Amniotic stem cell (primary cell): ENCODE measurements around the gene IGSF8.
"Not testable (repeated sequence)": the region's sequence is repeated elsewhere in the genome, so short reads cannot be mapped to it uniquely, and the experiment has no call there.

Source experiments
- DNase-seq: peaks from one replicate; lab custom pipeline; 2025; lab: John Stamatoyannopoulos, UW

The IGSF8 gene

GRCh38 chr1:160064746-160065145 lies 33.7 kb downstream of the IGSF8 start:
- DNase-seq = no peak

GRCh38 chr1:160064164-160064563 lies 34.3 kb downstream of the IGSF8 start:
- no peak for DNase-seq

DNA sequence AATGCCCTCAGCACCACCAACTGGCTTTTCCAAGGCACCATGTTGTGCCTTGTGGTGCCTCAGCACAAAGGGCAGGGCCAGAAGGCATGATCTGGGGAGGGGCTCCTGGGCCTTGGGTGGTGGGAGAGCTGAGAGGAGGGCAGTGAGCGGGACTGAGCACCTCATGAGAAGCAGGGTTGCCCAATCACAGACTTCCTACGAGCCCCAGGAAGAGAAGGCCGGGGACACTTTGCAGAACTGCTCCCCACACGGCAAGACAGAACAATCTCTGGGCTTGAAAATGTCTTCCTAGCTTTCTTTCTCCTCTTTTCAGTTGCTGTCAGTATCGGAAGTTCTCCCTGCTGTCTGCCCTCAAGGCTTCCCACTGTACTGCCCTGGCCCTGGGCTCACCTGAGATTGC lies 35.2 kb downstream of the IGSF8 start:
- DNase-seq = no peak

- DNase-seq = no peak
These were observed 36.2 kb downstream of the IGSF8 start for GRCh38 chr1:160062230-160062532.

DNA sequence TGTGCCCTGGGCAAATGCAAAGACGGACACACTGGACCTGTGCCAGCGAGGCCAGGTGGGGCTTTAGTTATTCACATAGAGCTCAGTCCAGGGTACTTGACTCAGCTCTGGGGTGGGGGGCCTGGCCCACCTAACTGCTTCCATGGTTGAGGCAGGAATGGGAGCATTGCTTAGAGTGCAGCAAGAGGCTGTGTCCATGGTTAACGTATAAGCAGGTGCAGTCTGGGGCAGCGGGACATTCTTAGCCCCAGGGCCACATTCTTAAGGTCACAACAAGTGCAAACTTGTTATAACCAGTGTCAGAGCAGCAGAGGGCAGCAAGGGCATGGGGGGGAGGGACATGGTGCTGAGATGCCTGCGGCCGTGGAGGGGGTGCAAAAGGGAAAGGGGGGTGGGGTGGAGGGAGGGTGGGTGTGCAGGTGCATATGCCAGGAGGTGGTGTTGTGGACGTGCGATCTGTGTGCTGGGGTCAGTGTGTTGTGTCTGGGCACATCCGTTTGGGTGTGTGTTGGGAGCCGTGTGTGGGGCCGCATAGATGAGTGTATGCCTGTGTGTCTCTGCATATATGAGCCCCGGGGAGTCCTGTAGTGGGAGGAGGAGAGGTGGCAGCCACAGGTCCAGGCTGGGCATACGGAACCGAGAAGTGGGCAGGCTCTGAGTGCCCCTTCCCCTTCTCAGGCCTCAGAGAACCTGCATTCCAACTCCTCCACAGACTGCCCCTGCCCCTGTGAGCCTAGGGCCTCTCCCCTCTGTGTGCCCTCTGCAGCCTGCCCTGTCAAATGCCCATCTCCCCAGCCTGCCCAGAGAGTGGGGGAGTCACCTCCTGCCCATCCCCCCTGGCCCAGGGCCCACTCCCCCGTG lies 36.8 kb downstream of the IGSF8 start:
- DNase-seq = no peak

DNA sequence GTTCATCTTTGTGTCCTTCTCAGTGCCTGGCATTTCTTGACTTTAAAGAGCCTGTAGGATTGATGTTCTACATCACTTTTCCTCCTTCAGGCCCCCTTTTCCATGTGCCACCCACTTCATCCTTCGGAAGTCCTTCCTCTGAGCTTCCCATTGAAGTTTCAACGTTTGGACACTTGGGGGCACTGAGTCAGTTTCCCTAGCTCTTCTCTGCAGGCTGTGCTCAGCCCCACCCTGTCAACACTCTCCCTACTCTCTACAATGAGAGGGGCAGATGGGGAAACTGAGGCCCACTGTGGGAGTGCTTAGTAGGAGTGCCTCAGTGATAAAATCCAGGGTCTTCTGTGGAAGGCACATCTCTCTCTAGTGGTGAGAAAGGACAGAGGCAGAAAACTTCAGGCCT lies 40.3 kb downstream of the IGSF8 start:
- DNase-seq = no peak

GRCh38 chr1:160056648-160057169 lies 41.7 kb downstream of the IGSF8 start:
- no peak for DNase-seq

DNA sequence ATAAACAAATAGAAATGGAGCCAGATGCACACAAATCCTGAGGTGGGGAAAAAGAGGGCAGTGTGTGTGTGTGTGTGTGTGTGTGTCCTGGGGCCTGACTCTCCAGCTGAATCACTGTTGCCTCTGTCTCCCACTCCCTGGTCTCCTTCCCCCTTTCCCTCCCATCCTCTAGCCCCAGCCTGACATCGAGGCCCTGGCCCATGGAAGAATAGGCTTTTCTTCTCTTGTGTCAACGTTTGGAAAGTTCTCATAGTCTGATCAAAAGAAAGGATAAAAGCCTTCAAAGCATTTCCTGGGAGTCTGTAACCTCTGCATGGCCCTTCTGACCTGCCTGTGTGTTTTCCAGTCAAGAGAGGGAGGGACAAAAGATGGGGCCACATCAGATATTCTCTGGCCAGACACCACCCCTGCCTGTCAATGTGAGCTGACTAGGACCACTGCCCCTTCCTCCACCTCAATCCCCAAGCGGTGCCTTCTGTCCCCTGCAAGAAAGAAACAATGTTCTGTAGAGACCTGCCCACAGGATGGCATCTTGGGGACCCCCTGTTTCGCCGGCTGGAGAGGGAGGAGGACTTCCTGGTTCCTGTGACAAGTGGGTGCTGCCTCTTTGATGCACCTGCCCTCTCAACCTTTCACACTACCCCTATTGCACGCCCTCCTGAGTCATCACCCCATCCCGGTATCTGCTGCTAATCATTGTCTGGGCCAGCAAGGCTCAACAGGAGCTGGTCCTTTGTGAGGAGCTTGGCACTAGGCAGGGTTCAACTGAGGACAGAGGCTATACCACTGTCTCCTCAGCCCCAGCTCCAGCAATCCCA lies 44.7 kb downstream of the IGSF8 start:
- DNase-seq = no peak

- DNase-seq = no peak
These were observed 45.5 kb downstream of the IGSF8 start for GRCh38 chr1:160052936-160053335.

- DNase-seq = no peak
These were observed 47.8 kb downstream of the IGSF8 start for GRCh38 chr1:160050619-160051018.

DNA sequence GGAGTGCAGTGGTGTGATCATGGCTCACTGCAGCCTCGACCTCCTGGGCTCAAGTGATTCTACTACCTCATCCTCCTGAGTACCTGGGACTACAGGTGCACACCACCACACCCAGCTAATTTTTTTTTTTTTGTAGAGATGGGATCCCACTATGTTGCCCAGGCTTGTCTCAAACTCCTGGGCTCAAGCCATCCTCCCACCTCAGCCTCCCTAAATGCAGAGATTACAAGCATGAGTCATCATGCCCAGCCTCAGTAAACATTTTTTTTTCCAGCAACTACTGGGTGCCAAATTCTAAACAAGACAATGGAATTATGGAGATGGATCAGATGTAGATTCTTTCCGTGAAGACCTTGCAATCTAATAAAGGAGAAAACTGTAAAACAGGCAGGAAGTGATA lies 48.2 kb downstream of the IGSF8 start:
- DNase-seq = not testable (repeated sequence)

DNA sequence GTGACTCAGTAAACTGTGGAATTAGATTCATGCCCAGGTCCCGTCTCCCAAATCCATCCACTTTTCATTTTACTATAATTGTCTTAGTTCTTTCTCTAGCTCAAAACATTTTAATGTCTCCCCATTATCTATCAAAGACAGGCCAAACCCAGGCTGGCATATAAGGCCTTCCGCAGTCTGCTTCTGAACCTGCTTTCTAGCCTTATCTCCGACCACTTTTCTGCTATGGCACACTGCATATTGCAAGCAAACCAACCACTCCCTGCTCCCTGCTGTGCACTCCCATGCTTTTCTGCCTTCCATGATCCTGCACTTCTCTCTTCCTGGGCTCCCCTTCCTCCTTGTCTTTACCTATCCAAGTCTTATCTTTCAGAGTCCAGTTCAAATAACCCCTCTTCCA lies 49.3 kb downstream of the IGSF8 start:
- DNase-seq = no peak

GRCh38 chr1:160048335-160048734 lies 50.1 kb downstream of the IGSF8 start:
- DNase-seq = no peak

GRCh38 chr1:160047111-160047991 lies 51.1 kb downstream of the IGSF8 start:
- no peak for DNase-seq

GRCh38 chr1:160046494-160047110 lies 51.8 kb downstream of the IGSF8 start:
- no peak for DNase-seq

DNA sequence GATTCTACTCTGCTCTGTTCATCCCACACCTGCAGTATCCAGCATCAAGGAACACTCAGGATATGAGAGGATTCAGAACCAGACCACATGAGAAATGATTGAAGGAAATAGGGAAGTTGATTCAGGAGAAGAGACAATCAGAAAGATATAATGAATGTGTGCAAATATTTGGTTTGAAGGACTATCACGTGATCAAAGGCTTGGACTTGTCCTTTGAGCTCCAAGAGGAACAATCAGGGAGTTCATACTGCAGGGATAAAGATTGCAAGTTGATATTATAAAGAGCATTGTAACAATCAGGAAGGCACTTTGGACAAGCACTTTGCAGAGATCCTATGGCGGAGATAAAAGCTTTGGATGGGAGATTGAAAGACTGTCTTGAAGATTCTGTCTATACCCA lies 52.8 kb downstream of the IGSF8 start:
- no peak for DNase-seq

GRCh38 chr1:160043543-160043942 lies 54.9 kb downstream of the IGSF8 start:
- DNase-seq = no peak
